HG03280 (cell line): Measurements from ENCODE around the gene PNPLA7.

Source experiments
- ATAC-seq: cut with Tn5 transposase; IDR thresholded peaks from one replicate; pipeline ENCODE4 v1.9.1; 2021; ENCODE audit warnings: mild to moderate bottlenecking, moderate library complexity; ENCODE audit not compliant: unreplicated experiment

PNPLA7 gene

GRCh38 chr9:137437691-137438590 is 112.3 kb downstream of the PNPLA7 start:
- ATAC-seq, result no peak

- no peak for ATAC-seq
These were observed 113.2 kb downstream of the PNPLA7 start for GRCh38 chr9:137436761-137437600.

DNA sequence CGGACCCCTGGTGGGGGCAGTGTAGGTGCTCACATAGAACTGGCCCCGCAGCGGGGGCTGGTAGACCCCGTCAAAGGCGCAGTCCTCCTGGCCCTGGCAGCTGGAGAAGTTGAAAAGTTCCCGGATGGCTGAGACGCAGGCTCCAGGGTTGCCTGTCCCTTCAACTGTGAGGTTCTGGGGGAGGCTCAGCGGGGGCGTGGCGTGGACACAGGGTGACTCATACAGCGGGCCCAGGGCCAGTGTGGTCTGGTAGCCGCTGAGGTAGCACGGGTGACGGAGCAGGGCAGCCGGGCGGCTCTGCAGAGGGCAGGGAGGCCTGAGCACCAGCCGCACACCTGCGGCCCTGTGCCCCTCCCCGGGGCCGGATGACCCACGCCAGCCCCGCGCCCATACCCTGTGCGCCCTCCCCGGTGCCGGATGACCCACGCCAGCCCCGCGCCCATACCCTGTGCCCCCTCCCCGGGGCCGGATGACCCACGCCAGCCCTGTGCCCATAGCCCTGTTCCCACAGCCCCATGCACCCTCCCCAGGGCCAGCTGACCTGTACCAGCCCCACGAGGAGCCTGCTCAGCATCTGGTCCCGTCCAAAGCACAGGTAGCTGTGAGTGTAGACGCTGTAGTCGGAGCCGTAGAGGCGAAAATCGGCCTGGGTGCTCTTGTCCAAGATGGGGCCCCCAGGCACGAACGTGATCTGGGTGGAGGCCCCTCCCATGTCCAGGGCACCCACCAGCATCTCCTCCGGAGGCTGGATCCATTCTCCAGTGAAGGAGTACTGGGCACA is 114.0 kb downstream of the PNPLA7 start:
- no peak for ATAC-seq

DNA sequence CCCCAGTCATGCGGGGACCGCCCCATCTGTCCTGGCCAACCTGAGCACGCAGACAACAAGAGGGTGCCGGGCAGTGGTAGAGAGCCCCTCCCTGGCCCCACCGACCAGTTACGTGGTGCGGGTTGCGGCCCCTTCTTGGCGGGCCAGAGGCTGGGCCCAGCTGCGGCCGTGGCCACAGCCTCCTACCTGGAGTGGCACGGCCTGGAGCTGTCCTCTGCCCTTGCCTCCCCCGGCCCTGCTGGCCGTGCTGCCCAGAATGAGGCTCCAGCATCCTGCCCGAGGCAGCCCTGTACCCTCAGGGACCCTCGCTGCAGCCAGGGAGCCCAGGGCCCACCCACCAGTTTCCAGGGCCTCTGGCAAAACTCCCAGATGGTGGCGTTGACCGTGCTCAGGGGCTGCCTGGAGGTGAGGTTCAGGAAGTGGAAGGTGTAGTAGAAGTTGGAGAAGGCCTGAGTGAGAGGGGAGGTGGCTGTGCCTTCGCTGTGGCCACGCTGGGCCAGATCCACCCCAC is 114.8 kb downstream of the PNPLA7 start:
- no peak for ATAC-seq

DNA sequence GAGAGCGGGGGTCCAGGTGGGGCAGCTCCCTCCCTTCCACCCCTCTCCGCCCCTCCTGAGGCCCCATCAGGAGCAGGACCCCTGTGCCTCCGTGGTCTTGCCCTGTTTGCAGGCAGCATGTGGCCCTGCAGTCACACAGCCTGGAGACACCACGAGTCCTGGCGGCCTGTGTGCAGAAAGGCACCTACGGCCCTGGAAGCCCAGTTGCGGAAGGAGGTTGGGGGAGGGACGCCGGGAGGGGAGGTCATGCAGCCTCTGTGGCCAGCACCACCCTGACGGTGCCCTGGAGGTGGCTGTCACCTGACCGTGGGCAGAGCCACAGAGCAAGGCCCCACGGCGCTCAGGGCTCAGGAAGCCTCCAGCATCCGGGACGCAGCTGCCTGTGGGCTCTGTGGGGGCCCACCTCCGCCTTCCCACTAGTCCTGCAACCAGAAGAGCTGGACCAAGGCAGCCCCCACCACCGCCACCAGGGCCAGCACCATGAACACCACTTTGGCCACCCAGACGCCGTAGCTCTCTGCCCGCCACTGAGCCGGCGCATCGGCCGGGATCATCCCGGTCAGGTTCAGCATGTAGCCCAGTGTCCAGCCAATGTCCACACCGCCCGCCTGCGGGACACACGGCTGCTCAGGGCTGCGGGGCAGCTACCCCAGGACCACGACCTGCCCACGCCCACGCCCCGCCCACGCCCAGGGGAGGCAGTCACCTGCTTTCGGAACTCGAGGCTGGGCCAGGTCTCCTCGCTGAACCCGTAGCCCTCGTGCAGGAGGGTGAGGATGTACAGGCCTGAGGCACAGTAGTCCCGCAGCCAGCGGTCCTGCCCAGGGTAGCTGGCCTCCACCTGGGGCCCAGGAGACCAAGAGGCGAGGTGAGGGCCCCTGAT is 115.5 kb downstream of the PNPLA7 start:
- no peak for ATAC-seq

DNA sequence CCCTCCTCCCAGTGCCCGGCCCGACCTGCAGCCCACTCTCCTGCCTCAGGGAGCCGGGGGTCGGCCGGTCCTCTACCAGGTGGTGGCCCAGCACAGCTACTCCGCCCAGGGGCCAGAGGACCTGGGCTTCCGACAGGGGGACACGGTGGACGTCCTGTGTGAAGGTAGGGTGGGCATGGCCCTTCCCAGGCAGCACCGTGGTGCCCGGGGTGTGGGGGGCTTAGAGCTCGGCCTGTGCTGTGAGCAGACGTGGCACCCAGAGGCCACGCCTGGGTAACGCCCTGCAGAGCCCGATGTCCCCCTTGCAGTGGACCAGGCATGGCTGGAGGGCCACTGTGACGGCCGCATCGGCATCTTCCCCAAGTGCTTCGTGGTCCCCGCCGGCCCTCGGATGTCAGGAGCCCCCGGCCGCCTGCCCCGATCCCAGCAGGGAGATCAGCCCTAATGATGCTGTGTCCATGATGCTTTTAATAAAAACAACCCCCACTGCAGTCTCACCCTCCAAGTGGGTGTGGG is 116.2 kb downstream of the PNPLA7 start:
- ATAC-seq, result no peak

GRCh38 chr9:137433349-137433915 is 116.8 kb downstream of the PNPLA7 start:
- ATAC-seq, result no peak

DNA sequence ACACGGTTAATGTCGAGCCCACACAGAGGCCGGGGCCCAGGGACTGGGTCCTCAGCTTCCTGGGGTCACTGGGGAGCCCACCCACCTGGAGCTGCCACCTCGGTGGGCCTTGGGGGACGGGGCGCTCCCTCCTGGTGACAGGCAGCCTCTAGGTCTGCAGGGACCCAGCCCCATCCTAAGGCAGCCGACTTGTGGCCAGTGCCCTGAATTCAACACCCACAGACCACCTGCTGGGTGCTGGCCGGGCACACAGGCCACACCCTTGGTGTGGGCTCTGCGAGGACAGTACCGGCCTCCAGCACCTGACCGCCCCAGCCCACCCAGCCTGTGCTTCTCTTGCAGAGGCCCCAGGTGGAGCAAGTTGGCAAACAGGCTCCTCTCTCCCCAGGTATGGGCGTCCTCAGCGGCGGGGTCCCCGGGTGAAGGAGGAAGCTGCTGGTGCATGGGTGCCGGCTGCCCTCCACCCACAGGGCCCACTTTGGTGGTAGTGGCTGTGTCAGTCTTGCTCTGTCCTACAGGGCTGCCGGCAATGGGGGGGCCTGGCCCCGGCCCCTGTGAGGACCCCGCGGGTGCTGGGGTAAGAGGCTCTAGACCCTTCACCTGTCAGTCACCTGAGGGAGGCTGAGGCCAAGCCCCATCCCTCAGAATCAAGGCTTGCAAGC is 117.4 kb downstream of the PNPLA7 start:
- ATAC-seq, result no peak

GRCh38 chr9:137431416-137431931 is 118.7 kb downstream of the PNPLA7 start:
- ATAC-seq, result no peak

DNA sequence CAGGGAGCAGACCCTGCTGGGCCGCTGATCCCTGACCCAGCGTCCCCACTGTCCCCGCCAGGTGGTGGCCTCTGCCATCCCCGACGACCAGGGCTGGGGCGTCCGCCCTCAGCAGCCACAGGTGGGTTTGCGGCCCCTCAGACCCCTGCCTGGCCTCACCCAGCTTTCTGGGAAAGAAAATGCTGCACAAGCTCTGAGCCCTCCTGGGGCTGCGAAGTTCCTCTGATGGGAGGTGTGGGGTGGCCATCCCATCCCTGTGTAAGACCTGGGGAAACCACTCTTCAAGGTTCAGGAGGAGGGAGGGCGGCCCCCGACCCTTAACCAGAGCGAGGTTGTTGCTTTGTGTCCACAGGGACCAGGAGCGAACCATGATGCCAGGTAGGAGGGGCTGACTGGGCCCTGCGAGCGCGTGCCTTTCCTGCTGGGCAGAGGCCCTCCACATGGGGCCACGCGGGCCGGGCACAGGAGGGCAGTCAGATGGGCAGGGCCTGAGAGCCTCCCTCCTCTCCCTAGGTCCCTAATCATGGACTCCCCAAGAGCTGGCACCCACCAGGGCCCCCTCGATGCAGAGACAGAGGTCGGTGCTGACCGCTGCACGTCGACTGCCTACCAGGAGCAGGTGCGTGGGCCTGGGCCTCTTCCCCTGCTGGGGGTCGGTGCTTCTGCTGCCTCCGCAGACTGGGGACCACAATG is 119.3 kb downstream of the PNPLA7 start:
- ATAC-seq, result no peak

DNA sequence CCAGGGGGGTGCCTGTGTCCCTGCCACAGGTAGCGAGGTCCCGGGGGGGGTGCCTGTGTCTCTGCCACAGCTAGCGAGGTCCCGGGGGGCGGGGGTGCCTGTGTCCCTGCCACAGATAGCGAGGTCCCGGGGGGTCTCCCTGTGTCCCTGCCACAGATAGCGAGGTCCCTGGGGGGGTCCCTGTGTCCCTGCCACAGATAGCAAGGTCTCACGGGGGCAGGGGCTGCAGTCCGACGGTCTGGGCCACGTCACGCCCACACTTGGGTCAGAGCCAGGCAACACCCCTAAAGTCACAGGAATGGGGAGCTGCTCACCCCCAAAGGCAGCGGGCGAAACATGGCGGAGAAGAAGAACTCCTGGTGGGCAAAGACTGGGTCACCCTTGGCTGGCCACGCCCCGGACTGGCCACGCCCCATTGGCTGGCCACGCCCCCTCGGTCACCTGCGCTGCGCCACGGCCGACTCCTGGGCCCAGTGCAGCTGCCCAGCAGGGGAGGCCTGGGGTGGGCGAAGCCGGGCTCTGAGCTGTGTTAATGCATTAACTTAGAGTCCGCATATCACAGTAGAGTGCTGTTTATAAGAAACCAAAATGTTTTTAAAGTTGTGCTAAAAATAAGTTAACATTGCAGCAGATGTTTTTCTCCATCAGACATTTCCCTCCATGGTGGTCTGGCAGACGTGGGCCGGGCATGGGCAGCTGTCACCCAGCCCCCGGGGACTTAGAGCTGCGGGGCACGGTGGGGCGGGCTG is 120.1 kb downstream of the PNPLA7 start:
- no peak for ATAC-seq

- no peak for ATAC-seq
These were observed 120.7 kb downstream of the PNPLA7 start for GRCh38 chr9:137429546-137429890.

- ATAC-seq, result no peak
These were observed 121.2 kb downstream of the PNPLA7 start for GRCh38 chr9:137428841-137429545.

DNA sequence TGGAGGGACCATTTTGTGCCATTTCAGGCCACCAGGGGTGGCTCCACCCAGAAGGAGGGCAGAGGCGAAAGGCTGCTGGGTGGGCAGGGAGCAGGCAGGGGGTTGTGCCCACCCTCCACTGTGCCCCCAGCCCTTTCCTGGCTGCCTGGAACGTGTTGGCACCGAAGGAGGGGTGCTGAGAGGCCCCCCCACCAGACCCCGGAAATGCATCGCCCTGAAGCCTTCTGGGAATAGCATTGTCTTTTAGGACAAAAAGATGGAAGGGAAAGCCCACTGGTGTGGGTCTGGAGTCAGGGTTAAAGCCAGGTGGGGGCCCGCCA is 121.9 kb downstream of the PNPLA7 start:
- no peak for ATAC-seq

DNA sequence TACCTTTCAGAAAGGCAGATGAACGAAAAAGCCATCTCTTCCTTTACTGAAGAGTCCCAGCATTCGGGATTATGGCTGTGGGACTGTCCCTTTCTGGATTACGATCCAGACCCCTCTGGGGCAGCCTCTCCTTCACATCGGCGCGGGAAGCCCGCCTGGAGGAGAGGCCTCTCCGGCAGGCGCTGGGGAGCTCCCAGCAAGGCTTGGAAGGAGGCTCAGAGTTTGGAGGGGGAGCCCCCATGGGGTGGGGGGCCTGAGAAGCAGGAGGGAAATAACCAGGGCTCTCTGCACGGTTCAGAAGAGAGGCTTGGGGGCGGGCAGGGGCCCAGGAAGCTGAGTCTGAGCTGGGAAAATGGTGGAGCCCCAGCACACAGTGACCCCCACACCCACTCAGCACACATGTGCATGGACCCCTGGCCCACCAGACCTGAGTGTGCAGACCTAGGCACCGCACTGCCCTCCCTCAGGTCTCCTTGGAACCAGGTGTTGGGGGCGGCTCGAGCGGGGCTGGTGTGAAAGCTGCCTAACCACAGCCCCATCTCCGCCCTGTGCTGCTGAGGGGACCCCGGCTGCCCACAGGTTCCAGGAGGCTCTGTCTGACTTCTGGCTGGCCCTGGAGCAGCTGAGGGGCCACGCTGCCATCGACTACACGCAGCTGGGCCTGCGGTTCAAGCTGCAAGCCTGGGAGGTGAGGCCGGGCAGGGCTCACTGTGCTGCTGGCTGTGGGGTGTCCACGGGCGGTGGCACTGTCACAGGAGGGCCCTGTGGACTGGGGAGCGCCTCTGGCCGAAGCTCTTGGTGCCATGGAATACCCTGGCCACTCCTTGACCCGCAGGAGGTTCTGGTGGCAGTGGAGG is 122.5 kb downstream of the PNPLA7 start:
- ATAC-seq, result no peak
